MM.1S (cell line): ENCODE data around the gene RPS6KA2.

Experiments used
- DNase-seq: peaks from one replicate; pipeline ENCODE4 v3.0.0-alpha.2; 2015
- H2AFZ ChIP-seq: fragments of 300-600 bp; sonication (generic); 2 replicates; pipeline ENCODE4 v1.6.0; 2016; ENCODE audit warnings: antibody characterized with exemption, low read length
- H3F3A ChIP-seq: fragments of 300-600 bp; sonication (generic); 2 replicates; pipeline ENCODE4 v1.6.1; 2016; ENCODE audit warnings: mild to moderate bottlenecking, antibody characterized with exemption, low read length, moderate library complexity, mixed read lengths; ENCODE audit not compliant: insufficient read depth
- H3K27ac ChIP-seq: fragments of 300-600 bp; sonication (generic); 2 replicates; pipeline ENCODE4 v1.5.1; 2016; ENCODE audit warnings: mild to moderate bottlenecking, low read length
- H3K27me3 ChIP-seq: fragments of 300-600 bp; sonication (generic); replicated peaks from 2 replicates; pipeline ENCODE4 v1.6.0; 2016; ENCODE audit warnings: low read length; ENCODE audit not compliant: insufficient read depth
- H3K36me3 ChIP-seq: fragments of 300-600 bp; sonication (generic); replicated peaks from 2 replicates; pipeline ENCODE4 v1.6.1; 2016; ENCODE audit warnings: mild to moderate bottlenecking, low read length, mixed read lengths; ENCODE audit not compliant: insufficient read depth
- H3K4me1 ChIP-seq: fragments of 300-600 bp; sonication (generic); 2 replicates; pipeline ENCODE4 v1.6.1; 2016; ENCODE audit warnings: low read length, mixed read lengths
- H3K4me2 ChIP-seq: fragments of 300-600 bp; sonication (generic); 2 replicates; pipeline ENCODE4 v1.6.0; 2016; ENCODE audit warnings: low read depth, low read length
- H3K4me3 ChIP-seq: fragments of 300-600 bp; sonication (generic); 2 replicates; pipeline ENCODE4 v1.5.1; 2016; ENCODE audit warnings: low read length, mixed read lengths
- H3K79me2 ChIP-seq: fragments of 300-600 bp; sonication (generic); 2 replicates; pipeline ENCODE4 v1.6.1; 2016; ENCODE audit warnings: mixed run types, low read length, mixed read lengths
- H3K9ac ChIP-seq: fragments of 300-600 bp; sonication (generic); 2 replicates; pipeline ENCODE4 v1.6.1; 2016; ENCODE audit warnings: low read length, mixed read lengths
- H3K9me2 ChIP-seq: fragments of 300-600 bp; sonication (generic); replicated peaks from 2 replicates; pipeline ENCODE4 v1.6.1; 2016; ENCODE audit warnings: mild to moderate bottlenecking, low read length, mixed read lengths; ENCODE audit not compliant: insufficient read depth
- H3K9me3 ChIP-seq: fragments of 300-600 bp; sonication (generic); replicated peaks from 2 replicates; pipeline ENCODE4 v1.6.1; 2016; ENCODE audit warnings: mild to moderate bottlenecking, low read length, mixed read lengths; ENCODE audit not compliant: insufficient read depth
- H4K20me1 ChIP-seq: fragments of 300-600 bp; sonication (generic); 2 replicates; pipeline ENCODE4 v1.6.1; 2016; ENCODE audit warnings: mild to moderate bottlenecking, low read length, moderate library complexity, mixed read lengths; ENCODE audit not compliant: insufficient read depth
- CTCF ChIP-seq: fragments of 300-600 bp; sonication (generic); IDR thresholded peaks from 2 replicates; pipeline ENCODE4 v1.5.1; 2016; ENCODE audit warnings: antibody characterized with exemption, low read length, mixed read lengths
- EZH2 ChIP-seq: fragments of 300-600 bp; sonication (generic); optimal IDR thresholded peaks from 2 replicates; pipeline ENCODE3; 2017; ENCODE audit warnings: low read depth, mild to moderate bottlenecking, antibody characterized with exemption, low read length, mixed read lengths
- EZH2phosphoT487 ChIP-seq: fragments of 300-600 bp; sonication (generic); IDR thresholded peaks from 2 replicates; pipeline ENCODE4 v1.6.1; 2018; ENCODE audit warnings: antibody characterized with exemption, low read length

RPS6KA2 gene

GRCh38 chr6:166553563-166554271, 73.3 kb downstream of the RPS6KA2 start:
- no peaks in the 10 kb centered on the region for H3F3A ChIP-seq
- H3K79me2 ChIP-seq, result no peaks in the 10 kb centered on the region
- no peak for DNase-seq
- H3K27ac ChIP-seq, result no peak overlapping the region
- H3K27me3 ChIP-seq, result no peaks in the 10 kb centered on the region
- no peaks in the 10 kb centered on the region for H3K4me1 ChIP-seq
- no peak overlapping the region for H3K4me3 ChIP-seq
- no peaks in the 10 kb centered on the region for H3K36me3 ChIP-seq
- no peaks in the 10 kb centered on the region for H4K20me1 ChIP-seq
- H2AFZ ChIP-seq, result no peak overlapping the region
- TF ChIP-seq EZH2 (no peak), CTCF (no peak), EZH2phosphoT487 (no peak)
- H3K9ac ChIP-seq, result no peak overlapping the region
- no peaks in the 10 kb centered on the region for H3K9me3 ChIP-seq
- H3K4me2 ChIP-seq, result no peak overlapping the region
- no peaks in the 10 kb centered on the region for H3K9me2 ChIP-seq

GRCh38 chr6:166552600-166552999, 74.5 kb downstream of the RPS6KA2 start:
- Histone ChIP-seq H3K9ac (no peak overlapping the region), H3K79me2 (no peaks in the 10 kb centered on the region), H3K27me3 (no peaks in the 10 kb centered on the region), H3K27ac (no peak overlapping the region), H3F3A (no peaks in the 10 kb centered on the region), H3K4me3 (no peak overlapping the region), H4K20me1 (no peaks in the 10 kb centered on the region), H3K9me2 (no peaks in the 10 kb centered on the region), H3K36me3 (no peaks in the 10 kb centered on the region), H3K4me1 (no peaks in the 10 kb centered on the region), H3K9me3 (no peaks in the 10 kb centered on the region), H2AFZ (no peak overlapping the region), H3K4me2 (no peak overlapping the region)
- TF ChIP-seq EZH2 (no peak), EZH2phosphoT487 (no peak), CTCF (no peak)
- no peak for DNase-seq

GRCh38 chr6:166551754-166552495, 75.1 kb downstream of the RPS6KA2 start:
- Histone ChIP-seq H3K27me3 (no peaks in the 10 kb centered on the region), H3K4me1 (no peaks in the 10 kb centered on the region), H3K4me3 (no peak overlapping the region), H3K36me3 (no peaks in the 10 kb centered on the region), H3K9me3 (no peaks in the 10 kb centered on the region), H3F3A (no peaks in the 10 kb centered on the region), H4K20me1 (no peaks in the 10 kb centered on the region), H3K9me2 (no peaks in the 10 kb centered on the region), H2AFZ (no peak overlapping the region), H3K9ac (no peak overlapping the region), H3K79me2 (no peaks in the 10 kb centered on the region), H3K4me2 (no peak overlapping the region), H3K27ac (no peak overlapping the region)
- DNase-seq, result no peak
- TF ChIP-seq EZH2 (no peak), EZH2phosphoT487 (no peak), CTCF (no peak)
